Measurements from ENCODE around the gene PKDREJ. TPM values are rescaled to one million over a fixed set of nuclear protein-coding genes. Genes with fewer than 3 reads are reported as not detected.

PKDREJ gene
- total RNA-seq, 4 donors from 2014 or later, result not detected

GRCh38 chr22:46209262-46209661, 53.9 kb downstream of the PKDREJ start:
- no peak for TF ChIP-seq CTCF (IDR thresholded peaks at IDR 0.05 in 4 of 5, conservative IDR thresholded peaks at IDR 0.05 in 1 of 5)
- TF ChIP-seq POLR2A (IDR thresholded peaks at IDR 0.05), result no peak
- in situ Hi-C loops (cut with MboI; ENCODE audit: low sequenced_read_pairs in 4 of 4), result no loop called here
- ATAC-seq, result no peak
- peaks cover 0 to 3% (median 0%) of the 10 kb centered on the region in 3 donors for H3K9me3 ChIP-seq
- no peak overlapping the region for H3K4me3 ChIP-seq
- no peak overlapping the region for H3K27ac ChIP-seq
- no peak for DNase-seq
- H3K27me3 ChIP-seq, result no peaks in the 10 kb centered on the region
- no peaks in the 10 kb centered on the region for H3K4me1 ChIP-seq
- intact Hi-C loops (cut with DNase I; ENCODE audit: low total_unique reads), result no loop called here
- peaks cover 0 to 10% of the 10 kb centered on the region in 2 donors for H3K36me3 ChIP-seq

Other genes with a start within 250 kb of the PKDREJ start
- 10 to 100 TPM; 29.6 to 74.8 (median 57.9) TPM for gene PPARA, start 112.8 kb downstream of the PKDREJ start, total RNA-seq
- gene CDPF1, start 13.1 kb downstream of the PKDREJ start, total RNA-seq, result 10 to 100 TPM in 2 of 4 donors, 1 to 10 TPM in 2; 6.3 to 18.8 (median 12.5) TPM
- 10 to 100 TPM; 30.4 to 58.3 (median 43.1) TPM for gene TTC38, start 4.7 kb upstream of the PKDREJ start, total RNA-seq
- gene GTSE1, start 33.5 kb upstream of the PKDREJ start, total RNA-seq, result under 1 TPM in 2 of 4 donors, not detected in 2; 0.13 to 0.49 TPM
- 10 to 100 TPM in 3 of 4 donors, 1 to 10 TPM in 1; 9.1 to 14.4 (median 13.0) TPM for gene TRMU, start 72.4 kb upstream of the PKDREJ start, total RNA-seq